KOPT-K1 (cell line): Measurements from ENCODE around the gene FOXN3.
"Not testable (repeated sequence)": the region's sequence is repeated elsewhere in the genome, so short reads cannot be mapped to it uniquely, and the experiment has no call there.

Experiments
- H3K27ac ChIP-seq: fragments of 200-600 bp; sonication (generic); 2 replicates; pipeline ENCODE4 v1.5.1; 2016; ENCODE audit warnings: antibody characterized with exemption, mild to moderate bottlenecking, low read depth, low read length; ENCODE audit not compliant: poor library complexity, severe bottlenecking
- H3K36me3 ChIP-seq: fragments of 200-600 bp; sonication (generic); 2 replicates; pipeline ENCODE4 v1.5.1; 2017; ENCODE audit warnings: antibody characterized with exemption, mild to moderate bottlenecking, low read length, moderate library complexity; ENCODE audit not compliant: insufficient read depth
- H3K9me3 ChIP-seq: fragments of 200-600 bp; sonication (generic); 2 replicates; pipeline ENCODE4 v1.5.1; 2017; ENCODE audit warnings: antibody characterized with exemption, low read length, mild to moderate bottlenecking; ENCODE audit not compliant: insufficient read depth, poor library complexity, severe bottlenecking

Gene FOXN3

DNA sequence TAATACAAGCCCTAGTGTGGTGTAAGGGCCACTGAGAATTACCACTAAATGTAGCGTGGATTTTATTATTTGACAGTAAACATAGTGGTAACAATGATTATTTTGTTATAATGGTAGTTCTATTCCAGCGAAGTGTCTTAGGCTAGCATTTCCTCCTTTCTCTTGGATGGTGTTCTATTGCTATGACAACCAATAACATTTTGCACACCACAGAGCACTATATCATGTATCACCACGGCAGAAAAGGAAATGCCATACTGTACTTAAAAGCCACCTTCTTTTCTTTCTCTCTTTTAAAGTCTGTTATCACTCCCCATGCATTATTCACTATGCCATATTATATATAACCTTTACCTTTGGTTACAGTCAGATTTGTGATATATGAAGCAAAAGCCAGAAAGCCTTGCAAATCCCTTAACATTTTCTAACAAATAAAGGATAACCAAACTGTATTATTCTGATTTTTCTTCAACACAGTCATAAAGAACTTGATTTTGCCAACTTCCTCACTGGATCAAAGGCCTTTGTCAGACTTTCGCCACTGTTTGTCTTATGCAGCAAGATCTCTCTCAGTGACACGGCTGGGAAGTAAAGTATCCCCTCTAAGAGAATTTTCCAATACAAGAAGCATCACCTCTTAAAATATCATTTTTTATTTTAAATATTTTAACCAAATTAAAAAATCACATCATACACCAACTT, 195.8 kb downstream of the FOXN3 start:
- Histone ChIP-seq H3K9me3 (no peaks in the 10 kb centered on the region), H3K36me3 (peaks cover 8% of the 10 kb centered on the region; the same call in 1 of the 2 replicates), H3K27ac (no peak overlapping the region)

DNA sequence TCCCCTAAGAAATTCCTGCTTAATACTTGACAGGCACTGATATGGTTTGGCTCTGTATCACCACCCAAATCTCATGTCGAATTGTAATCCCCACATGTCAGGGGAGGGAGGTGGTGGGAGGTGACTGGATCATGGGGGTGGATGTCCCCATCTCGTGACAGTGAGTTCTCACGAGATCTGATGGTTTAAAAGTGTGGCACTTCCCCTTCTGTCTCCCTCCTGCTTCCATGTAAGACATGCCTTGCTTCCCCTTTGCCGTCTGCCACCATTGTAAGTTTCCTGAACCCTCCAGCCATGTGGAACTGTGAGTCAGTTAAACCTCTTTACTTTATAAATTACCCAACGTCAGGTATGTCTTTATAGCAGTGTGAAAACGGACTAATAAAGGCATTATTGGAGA, 198.0 kb downstream of the FOXN3 start:
- Histone ChIP-seq H3K9me3 (no peaks in the 10 kb centered on the region), H3K36me3 (peaks cover 8% of the 10 kb centered on the region; the same call in 1 of the 2 replicates), H3K27ac (no peak overlapping the region)

DNA sequence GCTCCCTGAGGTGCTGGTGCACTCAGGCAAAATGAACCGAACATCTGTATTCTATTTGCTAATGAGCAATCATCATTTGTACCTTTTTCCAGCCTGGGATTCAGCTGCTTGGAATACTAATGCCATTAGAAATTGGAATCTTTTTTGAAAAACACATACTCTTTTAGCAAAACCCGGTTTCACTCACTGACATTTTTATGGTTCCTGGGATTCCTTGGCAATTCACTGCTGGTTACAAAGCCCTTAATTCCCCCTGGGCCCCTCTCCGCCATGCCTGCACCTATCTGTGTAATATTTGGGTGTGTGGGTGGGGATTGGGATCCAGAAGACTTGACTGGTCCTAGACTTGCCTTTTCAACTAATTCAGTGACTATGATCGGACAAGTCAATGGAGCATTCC, 199.1 kb downstream of the FOXN3 start:
- Histone ChIP-seq H3K36me3 (peaks cover 8% of the 10 kb centered on the region; the same call in 1 of the 2 replicates), H3K9me3 (no peaks in the 10 kb centered on the region), H3K27ac (no peak overlapping the region)

DNA sequence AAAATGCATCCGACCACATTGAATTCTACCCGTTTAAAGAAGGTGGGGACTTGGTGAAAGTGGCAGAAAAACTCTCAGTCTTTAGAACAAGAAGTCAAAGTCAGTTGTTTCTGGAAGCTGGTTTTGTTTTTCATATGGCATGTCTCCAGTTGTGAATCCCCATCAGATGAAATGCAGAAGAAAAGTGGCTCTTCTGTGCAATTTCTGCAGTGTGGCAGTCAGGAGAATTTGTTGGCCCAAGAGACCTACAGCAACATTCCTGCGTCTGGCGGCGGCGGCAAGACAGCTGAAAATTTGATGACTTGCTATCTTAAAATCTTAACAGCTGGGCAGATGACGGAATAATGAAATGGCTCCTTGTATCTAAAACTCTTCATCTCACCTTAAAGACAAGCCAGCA, 201.5 kb downstream of the FOXN3 start:
- Histone ChIP-seq H3K9me3 (no peaks in the 10 kb centered on the region), H3K36me3 (peaks cover 8% of the 10 kb centered on the region; the same call in 1 of the 2 replicates), H3K27ac (no peak overlapping the region)

DNA sequence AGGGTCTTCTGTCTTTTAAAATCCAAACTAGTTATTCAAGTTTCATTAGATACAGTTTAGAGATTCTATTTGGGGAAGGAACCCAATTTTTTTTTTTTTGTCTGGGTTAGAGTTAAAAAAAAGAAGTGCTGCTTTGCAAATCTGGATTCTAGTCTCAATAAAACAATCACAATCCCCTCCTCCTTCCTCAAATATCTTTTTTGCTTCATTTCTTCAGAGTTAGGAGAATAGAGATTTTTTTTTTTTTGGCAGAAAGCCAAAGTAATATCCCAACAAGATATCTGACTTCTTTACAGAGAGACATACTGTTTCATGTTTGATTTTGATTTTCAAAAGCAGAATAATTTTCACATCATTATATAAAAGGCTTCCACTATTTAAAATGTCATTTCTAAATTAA, 201.9 kb downstream of the FOXN3 start:
- Histone ChIP-seq H3K9me3 (no peaks in the 10 kb centered on the region), H3K27ac (no peak overlapping the region), H3K36me3 (peaks cover 8% of the 10 kb centered on the region; the same call in 1 of the 2 replicates)

DNA sequence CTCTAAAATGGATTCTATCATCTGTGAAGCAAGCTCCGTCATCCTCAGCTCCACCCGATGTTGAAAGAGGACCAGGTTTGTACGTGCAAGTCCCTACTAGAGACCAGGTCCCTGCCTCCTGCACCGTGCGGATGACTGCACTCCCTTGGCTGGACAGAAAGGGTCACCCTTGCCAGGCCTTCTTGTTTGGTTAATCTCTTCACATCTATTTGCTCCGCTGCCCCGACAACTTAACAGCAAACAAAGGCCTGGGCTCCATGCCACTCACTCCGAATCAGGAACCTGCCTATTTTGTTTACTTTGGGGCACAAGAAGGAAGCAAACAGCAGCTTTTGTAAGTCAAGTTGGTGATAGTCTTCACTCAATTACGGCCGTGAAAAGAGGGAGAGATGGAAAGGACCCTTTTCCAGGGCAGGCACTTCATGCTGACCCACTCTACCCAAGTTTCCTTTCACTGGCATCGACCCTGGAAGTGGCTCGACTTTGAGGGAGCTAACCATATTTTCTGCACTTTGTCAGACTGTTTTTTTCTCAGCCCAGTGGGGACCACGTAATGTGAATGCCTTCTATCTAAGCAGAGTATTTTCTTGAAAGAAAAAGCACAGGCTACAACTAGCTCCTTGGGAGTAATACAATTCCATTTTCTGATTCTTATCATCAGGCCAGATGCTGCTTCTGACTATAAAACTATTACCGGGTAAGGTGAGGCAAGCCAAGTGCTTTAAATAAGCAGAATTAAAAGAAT, 202.6 kb downstream of the FOXN3 start:
- Histone ChIP-seq H3K36me3 (peaks cover 2% of the 10 kb centered on the region; the same call in 1 of the 2 replicates), H3K27ac (no peak overlapping the region), H3K9me3 (no peaks in the 10 kb centered on the region)

DNA sequence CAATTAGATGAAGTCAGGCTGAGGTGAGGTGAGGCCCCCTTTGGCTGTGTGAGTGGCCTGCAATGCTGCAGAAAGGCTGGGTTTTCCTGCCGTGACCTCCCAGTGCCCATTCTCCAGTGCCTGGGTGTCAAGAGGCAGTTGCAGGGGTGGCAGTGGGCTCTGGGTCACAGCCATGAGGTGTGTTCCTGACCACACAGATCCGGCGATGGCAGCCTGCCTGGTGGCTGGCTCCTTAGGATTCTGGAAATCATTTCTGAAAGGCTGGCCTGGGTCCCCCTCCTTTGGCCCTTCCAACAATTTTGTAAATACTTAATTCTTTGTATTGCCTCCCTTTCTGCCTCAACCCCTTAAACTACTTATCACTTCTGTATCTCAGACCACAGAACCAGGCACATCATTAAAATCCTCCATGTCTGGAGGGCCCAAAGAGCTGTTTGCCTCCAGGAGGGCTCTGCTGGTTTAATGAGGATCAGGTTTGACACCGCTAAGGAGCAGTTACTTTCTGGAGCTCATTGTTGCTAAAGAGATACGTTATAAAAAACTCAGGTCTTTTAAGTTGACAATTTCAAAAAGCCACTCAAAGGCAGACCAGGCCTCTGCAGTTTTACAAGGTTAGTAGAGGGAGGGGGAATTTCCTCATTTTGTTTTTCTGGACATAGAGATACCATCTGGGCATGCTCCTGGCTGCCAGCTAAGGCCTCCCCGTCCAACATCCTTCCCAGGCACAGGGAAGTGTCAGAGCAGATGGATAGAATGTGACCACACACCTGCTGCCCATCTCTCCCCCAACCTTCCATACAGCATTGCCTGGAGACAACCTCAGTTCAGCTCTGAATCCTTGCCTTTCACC, 204.4 kb downstream of the FOXN3 start:
- no peak overlapping the region for H3K27ac ChIP-seq
- H3K9me3 ChIP-seq: no peaks in the 10 kb centered on the region
- H3K36me3 ChIP-seq: no peaks in the 10 kb centered on the region

DNA sequence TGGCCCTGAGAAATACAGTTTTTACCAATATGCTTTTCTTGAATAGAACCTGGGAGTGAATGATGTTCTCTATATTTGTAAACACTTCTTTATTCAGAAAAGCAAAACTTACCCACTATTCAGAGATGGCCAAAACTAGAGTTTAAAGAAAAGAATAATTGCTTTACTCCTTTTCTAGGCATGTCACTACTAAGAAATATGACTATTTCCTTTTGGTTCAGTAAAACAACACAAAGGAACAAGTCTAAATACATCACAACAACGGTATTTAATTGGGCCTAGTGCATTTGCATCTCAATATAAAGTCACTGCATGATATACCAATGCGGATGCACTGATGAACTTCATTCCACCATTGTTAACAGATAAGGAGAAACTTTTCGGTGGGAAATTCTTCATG, 207.5 kb downstream of the FOXN3 start:
- peaks cover 5% of the 10 kb centered on the region; the same call in 1 of the 2 replicates for H3K36me3 ChIP-seq

DNA sequence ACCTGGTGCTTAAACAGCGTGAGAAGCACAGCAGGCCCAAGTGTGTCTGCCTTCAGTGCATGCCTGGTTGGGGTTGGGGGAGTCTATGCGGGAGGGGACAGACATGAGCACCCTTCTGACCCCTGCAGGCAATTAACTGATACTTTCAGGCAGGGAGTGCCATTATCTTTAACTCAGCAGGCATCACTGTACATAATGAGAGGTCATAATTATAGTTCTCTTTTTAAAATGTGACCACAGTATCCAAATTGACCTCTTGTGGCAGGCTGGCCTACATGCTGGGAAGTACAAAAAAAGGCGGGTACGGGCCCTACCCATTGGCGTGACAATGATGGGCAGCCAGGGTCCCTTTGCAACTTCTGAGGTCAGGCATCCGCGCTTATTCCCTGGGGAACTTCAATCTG, 209.1 kb downstream of the FOXN3 start:
- Histone ChIP-seq H3K27ac (no peak overlapping the region), H3K36me3 (peaks cover 5% of the 10 kb centered on the region; the same call in 1 of the 2 replicates), H3K9me3 (no peaks in the 10 kb centered on the region)

More for the DNA sequence above, 207.5 kb downstream of the FOXN3 start:
- H3K27ac ChIP-seq: no peak overlapping the region
- no peaks in the 10 kb centered on the region for H3K9me3 ChIP-seq

DNA sequence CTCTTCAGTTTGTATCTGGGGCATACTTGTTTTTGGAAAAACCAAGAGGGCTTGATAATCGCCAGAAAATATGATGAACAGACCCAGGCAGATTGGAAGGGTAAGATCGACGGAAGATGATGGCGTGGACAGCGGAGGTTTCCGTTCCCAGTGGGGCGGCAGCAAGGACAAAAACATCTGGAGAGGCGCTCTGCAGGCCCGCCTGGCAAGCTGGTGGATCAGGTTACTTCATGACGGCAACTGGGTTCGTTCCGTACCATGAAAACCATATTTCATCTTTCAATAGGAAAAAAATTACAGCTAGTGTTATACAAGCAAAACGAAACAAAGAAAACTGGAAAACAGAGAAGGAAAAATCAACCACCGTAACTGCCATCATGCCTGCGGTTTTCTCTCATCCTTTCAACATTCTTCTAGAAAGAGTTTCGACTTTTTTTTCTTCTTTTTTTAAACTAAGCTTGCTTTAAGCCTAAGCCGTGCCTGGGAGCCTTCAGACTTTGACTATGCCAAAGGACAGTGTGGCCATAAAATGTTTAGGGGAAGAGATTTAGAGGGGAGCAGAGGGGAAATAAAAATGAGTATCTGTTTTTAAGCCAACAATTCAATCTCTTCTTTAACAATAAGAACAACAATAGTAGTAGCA, 210.5 kb downstream of the FOXN3 start:
- H3K27ac ChIP-seq: no peak overlapping the region
- H3K36me3 ChIP-seq: peaks cover 5% of the 10 kb centered on the region; the same call in 1 of the 2 replicates
- no peaks in the 10 kb centered on the region for H3K9me3 ChIP-seq

DNA sequence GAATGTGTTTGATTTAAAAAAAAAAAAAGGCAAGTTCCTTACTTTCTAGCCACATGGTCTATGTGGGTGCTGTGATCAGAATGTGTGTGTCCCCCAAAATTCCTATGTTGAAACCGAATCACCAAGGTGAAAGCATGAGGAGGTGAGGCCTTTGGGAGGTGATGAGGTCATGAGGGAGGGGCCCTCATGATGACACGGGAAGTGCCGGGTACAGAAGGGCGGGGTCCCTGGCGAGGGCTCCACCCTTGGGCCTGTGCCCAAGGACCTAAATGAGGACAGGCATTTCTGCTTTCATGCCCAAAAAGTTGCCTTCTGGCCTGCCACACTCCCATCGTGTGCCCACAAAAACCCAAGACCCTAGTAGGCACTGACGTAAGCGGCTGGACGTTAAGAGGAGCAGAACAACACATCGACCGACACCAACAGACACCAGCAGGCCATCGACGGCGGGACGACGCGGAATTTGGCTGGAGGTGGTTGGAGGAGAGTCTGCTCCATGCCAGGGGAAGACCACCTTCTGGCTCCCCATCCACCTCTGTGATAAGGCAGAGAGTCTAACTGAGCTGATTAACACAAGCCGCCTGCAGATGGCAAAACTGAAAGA, 211.8 kb downstream of the FOXN3 start:
- H3K36me3 ChIP-seq: peaks cover 5% of the 10 kb centered on the region; the same call in 1 of the 2 replicates
- no peaks in the 10 kb centered on the region for H3K9me3 ChIP-seq
- no peak overlapping the region for H3K27ac ChIP-seq

DNA sequence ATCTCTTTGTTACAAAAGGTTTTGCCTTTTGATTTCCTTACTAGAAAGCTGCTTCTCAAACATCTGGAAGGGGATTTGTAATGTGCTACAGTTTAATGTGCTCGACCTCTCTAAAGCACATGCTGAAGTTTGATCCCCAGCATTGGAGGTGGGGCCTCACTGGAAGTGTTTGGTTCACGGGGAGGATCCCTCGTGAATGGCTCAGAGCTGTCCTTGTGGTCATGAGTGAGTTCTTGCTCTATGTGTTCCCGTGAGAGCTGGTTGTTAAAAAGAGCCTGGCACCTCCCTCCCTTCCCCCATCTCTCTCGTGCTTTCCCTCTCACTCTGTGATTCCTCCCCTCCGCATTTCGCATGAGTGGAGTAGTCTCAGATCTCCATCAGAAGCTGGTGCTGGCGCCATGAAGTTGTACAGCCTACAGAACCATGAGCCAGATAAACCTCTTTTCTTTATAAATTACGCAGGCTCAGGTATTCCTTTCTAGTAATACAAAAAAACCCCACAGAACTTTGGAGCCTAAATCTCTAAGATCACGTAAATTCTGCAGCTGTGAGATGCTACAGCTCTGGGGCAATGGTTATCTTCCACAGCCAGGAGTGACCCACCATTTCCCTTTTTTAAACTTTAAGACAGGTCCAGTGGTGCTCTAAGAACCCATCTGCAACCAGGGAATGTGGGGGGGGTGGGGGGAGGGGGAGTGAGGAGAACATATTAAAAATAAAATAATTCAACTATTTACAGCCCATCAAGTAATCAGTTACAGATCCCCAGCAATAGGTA, 214.4 kb downstream of the FOXN3 start:
- Histone ChIP-seq H3K9me3 (no peaks in the 10 kb centered on the region), H3K36me3 (peaks cover 5% of the 10 kb centered on the region; the same call in 1 of the 2 replicates), H3K27ac (no peak overlapping the region)

DNA sequence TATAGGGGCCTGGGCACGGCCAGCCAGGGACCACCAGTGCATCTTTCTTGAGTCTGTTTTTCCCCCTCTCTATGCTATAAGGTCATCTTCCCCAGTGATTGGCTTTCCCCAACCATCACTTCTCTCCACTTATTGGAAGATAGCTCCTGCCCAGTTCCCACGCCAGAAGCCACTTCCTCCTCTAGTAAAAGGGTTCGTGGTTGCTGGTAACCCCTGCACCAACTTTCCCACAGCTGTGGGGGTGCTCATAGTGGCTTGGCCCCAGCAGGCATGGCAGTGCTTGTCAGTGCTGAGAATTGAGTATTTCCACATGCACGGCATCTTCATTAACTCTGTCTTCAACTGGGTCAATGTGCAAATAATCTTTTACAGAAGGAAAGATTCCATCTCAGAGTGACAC, 215.4 kb downstream of the FOXN3 start:
- Histone ChIP-seq H3K36me3 (peaks cover 5% of the 10 kb centered on the region; the same call in 1 of the 2 replicates), H3K27ac (no peak overlapping the region), H3K9me3 (peaks cover 6% of the 10 kb centered on the region)

DNA sequence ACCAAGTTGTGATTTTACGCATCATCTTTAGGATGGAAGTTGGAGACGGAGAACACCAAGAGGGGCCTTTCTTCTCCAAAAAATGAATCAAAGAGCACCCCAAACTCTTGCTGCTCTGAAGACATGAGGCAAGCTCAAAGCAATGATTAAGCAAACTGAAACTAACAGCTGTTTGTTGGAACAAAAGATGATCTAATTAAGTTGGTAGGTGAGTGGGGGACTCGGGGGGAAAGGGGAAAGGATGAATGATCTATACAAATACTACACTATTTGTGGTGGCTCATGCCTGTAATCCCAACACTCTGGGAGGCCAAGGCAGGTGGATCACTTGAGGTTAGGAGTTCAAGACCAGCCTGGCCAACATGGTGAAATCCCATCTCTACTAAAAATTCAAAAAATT, 217.7 kb downstream of the FOXN3 start:
- H3K27ac ChIP-seq: not testable (repeated sequence)

More for the DNA sequence above, 217.7 kb downstream of the FOXN3 start:
- not testable (repeated sequence) for H3K36me3 ChIP-seq
- peaks cover 13% of the 10 kb centered on the region for H3K9me3 ChIP-seq
